Measurements from ENCODE around the gene SLC30A2.

GRCh38 chr1:26032656-26033357 lies 13.1 kb downstream of the SLC30A2 start:
- no peak for TF ChIP-seq EP300 (IDR thresholded peaks at IDR 0.05)
- TF ChIP-seq CTCF (IDR thresholded peaks at IDR 0.05), result no peak
- no peak for TF ChIP-seq POLR2AphosphoS5 (IDR thresholded peaks at IDR 0.05)
- no peak for TF ChIP-seq POLR2A (IDR thresholded peaks at IDR 0.05)

Measured in upper lobe of left lung (tissue), 4 donors.